ENCODE measurements around the gene TRMT10B.

TRMT10B gene

DNA sequence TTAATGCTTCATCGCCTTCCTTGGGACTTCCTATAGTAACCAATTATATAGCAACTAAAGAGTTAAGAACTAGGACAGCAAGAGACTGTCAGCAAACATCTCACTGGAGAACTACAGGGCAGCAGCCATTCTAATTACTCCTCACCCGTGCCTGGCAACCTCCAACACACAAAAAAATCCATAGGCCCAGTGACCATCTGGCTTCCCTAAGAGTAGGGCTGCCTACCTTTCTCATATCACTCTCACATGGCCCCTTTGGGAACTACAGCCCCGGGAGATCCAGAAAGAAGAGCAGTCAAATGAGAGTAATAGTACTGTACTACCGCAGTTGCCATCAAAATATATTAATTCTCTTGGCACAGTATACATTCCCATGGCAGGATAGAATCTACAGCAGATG is 52.7 kb downstream of the TRMT10B start:
- no peak for TF ChIP-seq SIN3A (IDR thresholded peaks at IDR 0.05; ENCODE audit: borderline replicate concordance, insufficient read depth, low read length)
- no peak for TF ChIP-seq FOXP2 (optimal IDR thresholded peaks at IDR 0.05; ENCODE audit: borderline replicate concordance, extremely low read depth, extremely low read length, insufficient read depth)
- TF ChIP-seq POLR2AphosphoS5 (IDR thresholded peaks at IDR 0.05; ENCODE audit: low read depth, low read length) = no peak
- TF ChIP-seq TAF1 (IDR thresholded peaks at IDR 0.05; ENCODE audit: borderline replicate concordance, insufficient read depth, low read length) = no peak
- TF ChIP-seq, protein P1, sequence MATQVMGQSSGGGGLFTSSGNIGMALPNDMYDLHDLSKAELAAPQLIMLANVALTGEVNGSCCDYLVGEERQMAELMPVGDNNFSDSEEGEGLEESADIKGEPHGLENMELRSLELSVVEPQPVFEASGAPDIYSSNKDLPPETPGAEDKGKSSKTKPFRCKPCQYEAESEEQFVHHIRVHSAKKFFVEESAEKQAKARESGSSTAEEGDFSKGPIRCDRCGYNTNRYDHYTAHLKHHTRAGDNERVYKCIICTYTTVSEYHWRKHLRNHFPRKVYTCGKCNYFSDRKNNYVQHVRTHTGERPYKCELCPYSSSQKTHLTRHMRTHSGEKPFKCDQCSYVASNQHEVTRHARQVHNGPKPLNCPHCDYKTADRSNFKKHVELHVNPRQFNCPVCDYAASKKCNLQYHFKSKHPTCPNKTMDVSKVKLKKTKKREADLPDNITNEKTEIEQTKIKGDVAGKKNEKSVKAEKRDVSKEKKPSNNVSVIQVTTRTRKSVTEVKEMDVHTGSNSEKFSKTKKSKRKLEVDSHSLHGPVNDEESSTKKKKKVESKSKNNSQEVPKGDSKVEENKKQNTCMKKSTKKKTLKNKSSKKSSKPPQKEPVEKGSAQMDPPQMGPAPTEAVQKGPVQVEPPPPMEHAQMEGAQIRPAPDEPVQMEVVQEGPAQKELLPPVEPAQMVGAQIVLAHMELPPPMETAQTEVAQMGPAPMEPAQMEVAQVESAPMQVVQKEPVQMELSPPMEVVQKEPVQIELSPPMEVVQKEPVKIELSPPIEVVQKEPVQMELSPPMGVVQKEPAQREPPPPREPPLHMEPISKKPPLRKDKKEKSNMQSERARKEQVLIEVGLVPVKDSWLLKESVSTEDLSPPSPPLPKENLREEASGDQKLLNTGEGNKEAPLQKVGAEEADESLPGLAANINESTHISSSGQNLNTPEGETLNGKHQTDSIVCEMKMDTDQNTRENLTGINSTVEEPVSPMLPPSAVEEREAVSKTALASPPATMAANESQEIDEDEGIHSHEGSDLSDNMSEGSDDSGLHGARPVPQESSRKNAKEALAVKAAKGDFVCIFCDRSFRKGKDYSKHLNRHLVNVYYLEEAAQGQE (IDR thresholded peaks at IDR 0.05; ENCODE audit: insufficient read depth in 1 of 2, low read depth in 2 of 2, low read length in 2 of 2) = no peak

DNA sequence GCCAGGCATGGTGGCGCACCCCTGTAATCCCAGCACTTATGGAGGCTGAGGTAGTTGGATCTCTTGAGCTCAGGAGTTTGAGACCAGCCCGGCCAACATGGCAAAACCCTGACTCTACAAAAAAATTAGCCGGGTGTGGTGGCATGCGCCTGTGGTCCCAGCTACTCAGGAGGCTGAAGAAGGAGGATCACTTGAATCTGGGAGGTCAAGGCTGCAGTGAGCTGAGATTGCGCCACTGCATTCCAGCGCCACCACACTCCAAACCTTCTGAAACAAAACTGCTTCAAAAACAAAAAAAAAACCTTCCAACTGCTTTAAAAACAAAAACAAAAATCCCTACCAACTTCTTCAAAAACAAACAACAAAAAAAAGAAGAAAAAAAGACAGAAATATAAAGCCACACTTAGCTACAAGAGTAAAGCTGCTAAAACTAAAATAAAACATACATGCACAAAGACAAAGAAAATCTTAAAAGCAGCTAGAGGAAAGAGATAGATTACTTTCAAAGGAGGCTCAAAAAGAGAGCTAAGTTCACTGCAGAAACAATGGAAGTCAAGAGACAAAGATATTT is 58.4 kb downstream of the TRMT10B start:
- TF ChIP-seq SIN3A (IDR thresholded peaks at IDR 0.05; ENCODE audit: borderline replicate concordance, insufficient read depth, low read length) (no peak), FOXP2 (optimal IDR thresholded peaks at IDR 0.05; ENCODE audit: borderline replicate concordance, extremely low read depth, extremely low read length, insufficient read depth) (no peak), TAF1 (IDR thresholded peaks at IDR 0.05; ENCODE audit: borderline replicate concordance, insufficient read depth, low read length) (no peak), POLR2AphosphoS5 (IDR thresholded peaks at IDR 0.05; ENCODE audit: low read depth, low read length) (no peak)
- TF ChIP-seq, protein P1 (IDR thresholded peaks at IDR 0.05; ENCODE audit: insufficient read depth in 1 of 2, low read depth in 2 of 2, low read length in 2 of 2) = no peak

DNA sequence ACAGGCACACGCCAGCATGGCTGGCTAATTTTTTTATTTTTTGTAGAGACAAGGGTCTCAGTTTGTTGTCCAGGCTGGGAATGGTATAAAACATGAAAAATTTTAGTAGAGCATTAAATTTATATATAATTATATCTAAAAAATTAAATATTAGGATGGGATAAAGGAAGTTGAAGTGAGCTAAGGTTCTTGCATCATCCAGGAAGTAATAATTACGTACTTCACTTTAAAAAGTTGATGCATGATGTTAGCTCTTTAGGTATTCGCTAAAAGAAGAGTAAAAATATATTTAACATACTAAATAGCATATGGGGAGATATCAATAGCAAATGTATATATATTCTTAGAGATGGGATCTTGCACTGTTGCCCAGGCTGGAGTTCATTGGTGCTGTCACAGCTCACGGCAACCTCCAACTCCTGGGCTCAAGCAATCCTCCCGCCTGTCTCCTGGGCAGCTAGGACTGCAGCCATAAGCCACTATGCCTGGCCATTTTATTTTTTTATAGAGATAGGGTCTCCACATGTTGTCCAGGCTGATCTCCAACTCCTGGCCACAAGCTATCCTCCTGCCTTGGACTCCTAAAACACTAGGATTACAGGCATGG is 59.3 kb downstream of the TRMT10B start:
- TF ChIP-seq TAF1 (IDR thresholded peaks at IDR 0.05; ENCODE audit: borderline replicate concordance, insufficient read depth, low read length) (no peak), POLR2AphosphoS5 (IDR thresholded peaks at IDR 0.05; ENCODE audit: low read depth, low read length) (no peak), SIN3A (IDR thresholded peaks at IDR 0.05; ENCODE audit: borderline replicate concordance, insufficient read depth, low read length) (no peak), FOXP2 (optimal IDR thresholded peaks at IDR 0.05; ENCODE audit: borderline replicate concordance, extremely low read depth, extremely low read length, insufficient read depth) (no peak)
- TF ChIP-seq, protein P1 (IDR thresholded peaks at IDR 0.05; ENCODE audit: insufficient read depth in 1 of 2, low read depth in 2 of 2, low read length in 2 of 2) = no peak

DNA sequence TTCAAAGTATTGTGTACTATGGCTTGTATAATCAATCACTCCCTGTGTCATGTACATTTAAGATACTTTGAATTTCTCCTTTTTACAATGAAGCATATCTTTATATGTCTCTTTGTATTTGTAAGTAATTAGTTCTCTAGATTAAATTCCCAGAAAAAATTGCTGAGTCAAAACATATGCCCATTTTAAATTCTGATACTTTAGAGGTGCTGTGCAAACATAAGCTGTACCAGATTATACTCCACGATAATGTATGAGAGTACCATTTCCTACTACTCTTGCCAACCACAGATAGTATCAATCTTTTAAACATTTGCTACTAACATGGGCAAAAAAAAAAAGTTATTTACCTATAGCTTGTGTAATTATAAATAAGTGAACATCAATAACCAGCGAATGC is 65.2 kb downstream of the TRMT10B start:
- TF ChIP-seq FOXP2 (optimal IDR thresholded peaks at IDR 0.05; ENCODE audit: borderline replicate concordance, extremely low read depth, extremely low read length, insufficient read depth) (no peak), POLR2AphosphoS5 (IDR thresholded peaks at IDR 0.05; ENCODE audit: low read depth, low read length) (no peak), TAF1 (IDR thresholded peaks at IDR 0.05; ENCODE audit: borderline replicate concordance, insufficient read depth, low read length) (no peak)
- TF ChIP-seq, protein P1 (IDR thresholded peaks at IDR 0.05; ENCODE audit: insufficient read depth in 1 of 2, low read depth in 2 of 2, low read length in 2 of 2) = no peak
